Hematopoietic multipotent progenitor cell treated with erythropoietin and hydrocortisone succinate and interleukin-3 and kit ligand, for 8 days (in vitro differentiated cells): ENCODE measurements around the gene RCBTB1.
"Not testable (repeated sequence)": the region's sequence is repeated elsewhere in the genome, so short reads cannot be mapped to it uniquely, and the experiment has no call there.

ENCODE experiments used
- DNase-seq: peaks from one replicate; pipeline ENCODE4 v3.0.0-alpha.2; 2015

RCBTB1 gene

DNA sequence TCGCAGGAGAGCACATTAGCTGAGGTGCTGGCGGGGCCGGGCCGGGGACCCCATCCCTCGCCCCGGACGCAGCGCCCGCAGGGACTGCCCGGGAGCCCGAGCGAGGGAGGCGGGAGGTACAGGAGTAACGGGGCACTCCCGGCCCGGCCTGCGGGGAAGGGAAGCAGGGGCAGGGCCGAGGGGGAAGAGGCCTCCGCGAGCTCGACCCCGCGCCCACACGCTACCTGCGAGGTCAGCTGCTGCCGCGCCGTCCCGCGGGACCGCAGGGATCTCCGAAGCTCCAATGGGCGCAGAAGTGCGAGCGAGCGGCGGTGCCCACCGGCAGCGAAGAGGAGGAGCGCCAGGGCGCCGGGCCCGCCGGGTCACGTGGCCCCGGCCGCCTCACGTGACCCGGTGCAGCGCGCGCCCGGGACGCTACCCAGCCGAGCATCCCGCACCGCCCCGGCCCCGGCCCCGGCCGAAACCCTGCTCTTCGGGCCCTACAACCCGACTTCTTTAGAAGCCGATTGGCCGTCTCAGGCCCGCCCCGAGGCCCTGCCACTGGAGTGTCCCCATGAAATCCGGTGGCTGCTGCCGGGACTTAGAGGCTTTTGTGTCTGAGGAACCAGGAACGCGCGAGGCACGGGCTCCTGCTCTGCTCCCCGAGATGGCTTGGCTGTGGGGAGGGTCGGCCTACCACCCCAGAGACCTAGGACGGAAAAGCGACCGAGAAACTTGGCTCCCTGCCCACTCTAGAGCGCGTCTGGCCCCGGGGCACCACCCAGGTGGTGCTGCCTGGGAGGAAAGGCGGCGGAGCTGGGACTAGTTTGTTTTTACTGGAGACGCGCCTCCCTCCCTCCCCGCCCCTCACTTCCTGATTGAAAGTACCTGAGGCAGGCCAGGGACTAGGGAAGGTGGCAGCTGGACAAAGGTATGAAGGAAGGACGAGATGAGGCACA is at the start of gene RCBTB1:
Gene RCBTB1, minus strand, starts transcription at position 339 of the 938 bp plus-strand sequence. CDS start 18,279 bp downstream, outside the sequence.
- peak; percentile 69 for DNase-seq

DNA sequence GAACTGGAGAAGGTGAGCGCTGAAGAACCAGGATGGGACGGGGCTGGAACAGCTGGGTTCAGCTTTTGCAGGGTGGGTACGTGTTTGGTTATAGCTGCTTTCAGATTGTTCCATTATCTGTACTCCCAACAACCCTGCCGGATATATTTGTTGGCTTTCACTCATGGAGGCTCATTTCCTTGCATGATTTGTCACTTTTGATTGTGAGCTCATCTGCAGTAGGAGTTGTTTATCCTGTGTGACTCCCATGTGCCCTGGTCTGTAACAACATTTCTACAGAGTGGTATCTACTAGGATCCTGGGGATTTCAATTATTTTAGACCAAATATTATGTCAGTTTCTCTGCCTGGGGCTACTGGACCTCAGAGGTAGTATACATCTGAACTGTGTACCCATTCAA is 48.4 kb upstream of the RCBTB1 start:
- no peak for DNase-seq

DNA sequence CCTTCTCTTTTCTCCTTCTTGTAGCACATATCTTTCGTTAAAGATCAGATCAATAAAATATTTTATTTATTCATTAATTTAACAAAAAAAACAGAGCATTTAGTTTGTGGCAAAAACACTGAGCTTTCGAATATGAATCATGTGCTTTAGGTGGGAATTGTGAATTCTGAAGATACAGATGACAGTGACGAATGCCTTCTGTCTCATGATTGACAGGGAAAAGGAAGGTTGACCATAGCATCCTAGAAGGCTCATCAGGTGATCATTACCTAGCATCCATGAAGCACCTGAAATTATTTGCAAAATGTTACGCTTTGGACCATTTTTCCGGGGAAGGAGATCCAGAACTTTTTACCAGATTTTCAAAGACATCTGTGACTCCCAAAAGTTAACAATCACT is 46.8 kb upstream of the RCBTB1 start:
- no peak for DNase-seq

DNA sequence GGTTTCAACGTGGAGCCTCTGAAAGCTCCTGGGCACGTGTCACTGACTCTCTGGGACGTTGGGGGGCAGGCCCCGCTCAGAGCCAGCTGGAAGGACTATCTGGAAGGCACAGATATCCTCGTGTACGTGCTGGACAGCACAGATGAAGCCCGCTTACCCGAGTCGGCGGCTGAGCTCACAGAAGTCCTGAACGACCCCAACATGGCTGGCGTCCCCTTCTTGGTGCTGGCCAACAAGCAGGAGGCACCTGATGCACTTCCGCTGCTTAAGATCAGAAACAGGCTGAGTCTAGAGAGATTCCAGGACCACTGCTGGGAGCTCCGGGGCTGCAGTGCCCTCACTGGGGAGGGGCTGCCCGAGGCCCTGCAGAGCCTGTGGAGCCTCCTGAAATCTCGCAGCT is 45.2 kb upstream of the RCBTB1 start:
- DNase-seq: no peak

DNA sequence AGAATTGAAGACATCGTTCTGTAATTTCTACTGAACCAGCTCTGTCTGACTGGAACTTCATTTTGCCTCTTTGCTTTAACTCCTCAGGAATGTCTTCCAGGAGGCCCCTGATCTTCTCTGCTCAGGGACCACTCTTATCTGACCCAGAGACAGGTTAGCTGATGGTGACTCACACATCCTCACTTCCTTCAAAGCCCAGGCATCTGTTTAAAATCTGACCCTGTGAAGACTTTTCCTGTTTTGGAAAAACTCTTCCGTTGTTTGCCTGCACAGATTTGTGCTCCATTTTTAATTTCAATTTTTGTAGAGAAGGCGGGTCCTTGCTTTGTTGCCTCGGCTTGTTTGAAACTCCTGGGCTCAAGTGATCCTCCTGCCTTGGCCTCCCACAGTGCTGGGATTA is 44.6 kb upstream of the RCBTB1 start:
- no peak for DNase-seq

DNA sequence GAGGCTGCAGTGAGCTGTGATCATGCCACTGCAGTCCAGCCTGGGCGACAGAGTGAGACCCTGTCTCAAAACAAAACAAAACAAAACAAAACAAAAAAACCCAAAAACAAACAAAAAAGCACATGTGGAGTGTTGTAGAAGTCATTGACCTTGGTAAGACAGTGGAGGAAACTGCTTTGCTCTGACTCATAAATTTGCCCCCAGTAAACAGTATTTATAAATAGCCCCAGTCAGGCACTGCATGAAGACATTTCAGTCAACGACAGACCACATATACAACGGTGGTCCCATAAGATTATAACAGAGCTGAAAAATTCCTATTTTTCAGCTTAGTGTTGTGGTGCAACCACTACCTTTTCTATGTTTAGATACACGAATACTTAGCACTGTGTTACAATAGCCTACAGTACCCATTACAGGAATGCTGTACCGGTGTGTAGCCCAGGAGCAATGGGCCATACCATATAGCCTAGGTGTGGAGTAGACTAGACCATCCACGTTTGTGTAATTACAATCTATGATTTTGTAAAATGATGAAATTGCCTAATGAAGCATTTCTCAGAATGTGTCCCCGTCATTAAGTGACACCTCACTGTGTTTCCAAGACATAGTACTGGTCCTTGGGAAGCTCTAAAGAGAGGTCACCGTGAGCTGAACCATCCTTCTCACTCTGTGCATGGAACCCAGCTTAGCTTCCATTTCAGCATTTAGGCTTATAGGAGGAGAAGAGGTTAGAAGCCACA is 44.0 kb upstream of the RCBTB1 start:
- no peak for DNase-seq

DNA sequence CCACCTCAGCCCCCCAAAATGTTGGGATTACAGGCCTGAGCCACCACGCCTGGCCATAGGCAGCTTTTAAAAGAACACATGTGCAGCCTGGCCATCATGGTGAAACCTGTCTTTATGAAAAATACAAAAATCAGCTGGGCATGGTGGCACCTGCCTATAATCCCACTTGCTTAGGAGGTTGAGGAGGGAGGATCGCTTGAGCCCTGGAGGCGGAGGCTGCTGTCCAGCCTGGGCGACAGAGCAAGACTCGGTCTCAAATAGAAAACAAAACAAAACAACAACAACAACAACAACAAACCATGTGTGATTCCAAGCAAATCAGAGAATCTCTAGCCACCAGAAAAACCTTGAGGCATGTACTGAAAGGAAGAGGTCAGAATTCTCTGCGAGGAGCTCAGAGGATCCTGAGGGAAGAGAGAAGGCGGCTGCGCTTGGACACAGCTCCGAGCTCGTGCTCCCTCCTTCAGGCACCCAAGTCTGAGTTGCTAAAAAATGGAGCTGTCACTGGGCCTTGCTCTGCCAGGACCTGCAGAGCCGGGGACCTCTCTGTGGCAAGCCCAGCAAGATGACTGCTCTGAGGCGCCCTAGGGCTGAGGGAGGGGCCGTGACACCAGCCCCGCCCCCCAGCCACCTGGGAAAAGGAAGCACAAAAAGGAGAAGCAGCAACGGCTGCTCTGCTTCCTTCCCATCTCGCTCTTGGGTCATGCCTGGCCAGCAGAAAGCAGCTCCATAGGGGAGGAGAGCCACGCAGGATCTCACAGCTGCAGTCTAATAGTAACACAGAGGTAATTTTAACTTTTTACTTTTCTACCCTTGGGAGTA is 42.7 kb upstream of the RCBTB1 start, which contains the start of gene ARL11:
Gene ARL11, plus strand, starts transcription at position 677 of the 822 bp plus-strand sequence. CDS start 1,941 bp downstream, outside the sequence.
- peak; percentile 58 for DNase-seq

DNA sequence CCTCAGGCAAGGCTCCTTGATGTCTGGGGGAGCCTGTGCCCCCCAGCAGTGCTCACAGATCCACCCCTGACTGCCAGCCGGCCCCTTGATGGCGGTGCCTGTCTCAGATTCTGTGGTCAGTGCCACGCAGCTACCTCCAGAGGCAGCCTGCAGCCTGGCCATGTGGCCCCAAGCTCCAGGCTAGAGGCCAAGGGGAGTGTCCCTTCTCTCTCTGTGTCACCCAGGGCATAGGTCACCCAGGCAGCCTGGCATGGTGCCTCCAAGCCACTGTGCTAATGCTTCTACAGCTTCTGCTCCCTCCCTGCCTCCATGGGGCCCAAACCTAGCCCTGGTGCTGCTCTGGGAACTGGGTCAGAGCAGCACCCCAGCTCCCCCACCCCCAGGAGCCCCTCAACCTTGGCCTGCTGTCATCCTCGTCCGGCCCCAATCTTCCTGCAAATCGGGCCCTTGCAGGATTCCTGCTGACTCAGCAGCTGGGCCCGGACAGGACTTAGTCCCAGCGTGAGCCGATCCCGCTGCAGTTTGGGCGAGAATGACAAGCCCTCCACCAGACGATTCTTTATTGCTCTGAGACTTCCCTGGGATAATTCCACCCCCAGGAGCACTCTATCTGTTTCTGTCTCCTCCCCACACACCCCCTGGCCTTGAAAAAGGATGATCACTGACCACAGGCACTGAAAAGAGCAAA is 40.2 kb upstream of the RCBTB1 start:
- DNase-seq: peak; percentile 34

DNA sequence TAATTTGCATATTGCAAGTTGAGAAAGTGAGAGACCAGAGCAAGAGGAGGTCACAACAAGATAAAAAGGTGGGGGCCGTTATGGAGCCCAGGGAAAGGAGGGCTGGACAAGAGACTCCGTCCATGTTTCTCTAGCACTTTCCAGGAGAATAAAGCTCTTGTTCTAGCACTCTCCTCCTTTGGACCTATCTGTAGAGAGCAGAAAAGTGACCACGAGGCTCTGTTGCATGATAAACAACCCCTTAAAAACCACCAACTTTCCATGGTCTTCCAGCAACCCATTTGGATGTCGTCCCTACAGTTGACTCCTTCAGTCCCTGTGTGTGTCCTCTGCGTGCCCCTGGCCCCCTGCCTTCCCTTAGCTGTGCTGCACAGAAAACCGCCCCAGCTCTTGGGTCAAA is 38.9 kb upstream of the RCBTB1 start:
- DNase-seq: peak; percentile 27

DNA sequence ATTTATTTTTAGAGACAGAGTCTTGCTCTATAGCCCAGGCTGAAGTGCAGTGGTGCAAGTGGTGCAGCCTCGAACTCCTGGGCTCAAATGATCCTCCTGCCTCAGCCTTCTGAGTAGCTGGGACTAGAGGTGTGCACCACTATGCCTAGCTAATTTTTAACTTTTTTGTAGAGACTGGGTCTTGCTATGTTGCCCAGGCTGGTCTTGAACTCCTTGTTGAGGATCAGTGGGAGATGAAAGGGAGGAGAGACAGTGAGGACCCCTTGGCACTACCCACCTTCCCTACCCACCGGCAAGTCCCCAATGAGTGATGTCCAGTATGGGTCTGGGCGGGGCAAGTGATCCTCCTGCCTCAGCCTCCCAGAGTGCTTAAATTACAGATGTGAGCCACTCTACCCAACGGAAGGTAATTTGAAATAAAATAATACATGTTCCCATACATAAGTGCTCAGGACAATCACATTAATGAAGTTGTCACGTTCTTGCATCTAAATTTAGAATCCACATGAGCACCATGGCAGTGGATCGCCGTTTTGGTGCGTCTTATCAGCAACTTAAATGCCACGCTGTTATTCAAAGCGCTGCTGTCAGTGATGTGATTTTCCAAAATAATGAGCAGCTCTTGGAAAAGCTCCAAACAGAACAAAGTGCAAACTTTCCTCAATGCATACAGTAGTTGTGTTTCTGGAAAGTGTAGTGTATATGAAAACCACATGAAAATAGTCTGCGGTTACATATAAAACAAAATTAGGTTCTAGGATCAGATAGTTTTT is 37.0 kb upstream of the RCBTB1 start:
- peak; percentile 49 for DNase-seq

DNA sequence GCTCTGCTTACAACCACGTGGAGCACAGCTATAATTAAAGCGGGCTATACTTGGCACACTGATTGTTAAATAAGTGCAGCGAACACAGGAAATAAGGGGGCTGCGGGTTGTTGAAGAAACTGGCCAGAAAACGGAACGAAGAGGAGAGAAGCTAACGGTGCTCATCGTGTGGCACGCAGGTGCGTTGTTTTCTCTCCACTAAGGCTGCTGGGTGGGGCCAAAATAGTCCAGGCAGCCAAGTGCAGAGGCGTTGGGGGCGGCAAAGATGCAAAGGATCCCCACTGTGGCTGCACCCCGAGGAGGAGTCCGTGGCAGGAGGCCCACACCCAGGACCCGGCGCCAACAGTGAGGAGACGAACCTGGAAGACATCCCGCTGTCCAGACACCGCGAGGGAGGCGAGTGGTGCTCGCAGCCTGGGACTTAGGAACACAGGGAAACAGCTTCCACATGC is 34.8 kb upstream of the RCBTB1 start:
- no peak for DNase-seq

DNA sequence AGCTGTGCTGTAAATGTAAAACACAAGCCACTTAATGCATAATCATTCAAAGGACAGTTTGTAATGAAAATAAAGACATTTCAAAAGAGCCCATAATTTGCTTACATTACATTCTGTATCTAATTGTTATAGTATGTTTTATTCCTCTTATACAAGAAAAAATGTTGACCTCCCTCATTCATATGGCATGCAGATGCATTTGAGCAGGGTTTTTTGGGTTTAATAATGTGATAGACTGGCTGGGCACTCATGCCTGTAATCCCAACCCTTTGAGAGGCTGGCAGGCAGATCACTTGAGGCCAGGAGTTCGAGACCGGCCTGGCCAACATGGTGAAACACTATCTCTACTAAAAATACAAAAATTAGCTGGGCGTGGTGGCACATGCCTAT is 31.3 kb upstream of the RCBTB1 start:
- DNase-seq: no peak

DNA sequence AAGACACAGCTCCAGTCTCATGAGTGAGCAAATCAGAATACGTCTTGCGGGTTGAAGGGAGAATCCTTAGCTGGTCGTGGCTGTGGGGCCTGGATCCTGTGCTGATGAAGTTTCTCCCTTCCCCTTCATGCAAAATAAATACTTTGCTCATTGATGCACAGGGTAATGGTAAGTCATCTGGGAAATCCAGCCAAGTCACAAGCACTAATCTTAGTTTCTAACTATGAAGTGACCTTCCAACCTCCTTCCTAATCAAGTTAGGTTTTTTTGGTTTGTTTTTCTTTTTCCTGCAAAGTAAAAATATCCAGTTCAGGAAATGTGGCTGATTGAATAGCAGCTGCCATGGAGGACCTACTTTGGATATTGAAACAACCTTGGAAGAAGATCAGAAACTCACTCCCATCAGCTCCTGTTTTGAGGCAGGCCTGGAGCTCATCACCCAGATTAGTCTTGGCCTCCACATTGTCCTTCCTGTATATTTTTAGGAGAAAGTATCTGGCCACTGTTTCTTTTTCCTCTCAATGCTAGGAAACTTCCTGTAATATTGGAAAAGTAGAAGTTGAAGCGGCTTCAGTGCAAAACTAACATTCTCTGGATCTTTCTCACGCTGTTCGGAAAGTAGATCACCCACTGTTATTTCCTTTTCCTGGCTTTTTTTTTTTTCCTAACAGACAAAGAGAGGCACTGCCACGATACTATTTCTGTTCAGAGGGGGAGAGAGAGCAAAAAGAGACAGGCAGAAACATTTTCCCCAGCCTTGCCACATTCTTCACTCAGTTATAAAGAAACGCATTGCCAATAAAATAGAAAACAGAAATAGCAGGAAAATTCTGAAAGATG is 30.7 kb upstream of the RCBTB1 start:
- no peak for DNase-seq

DNA sequence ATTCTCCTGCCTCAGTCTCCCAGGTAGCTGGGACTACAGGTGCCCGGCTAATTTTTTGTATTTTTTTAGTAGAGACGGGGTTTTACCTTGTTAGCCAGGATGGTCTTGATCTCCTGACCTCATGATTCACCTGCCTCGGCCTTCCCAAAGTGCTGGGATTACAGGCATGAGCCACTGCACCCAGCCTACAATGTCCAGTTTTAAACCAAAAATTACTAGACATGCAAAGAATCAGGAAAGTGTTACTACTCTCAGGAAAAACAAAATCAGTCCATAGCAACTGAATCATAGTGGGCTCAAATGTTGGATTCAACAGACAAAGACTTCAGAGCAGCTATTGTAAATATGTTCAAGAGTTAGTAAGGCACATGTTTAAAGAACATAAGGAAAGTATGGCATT is 26.7 kb upstream of the RCBTB1 start:
- DNase-seq: not testable (repeated sequence)

DNA sequence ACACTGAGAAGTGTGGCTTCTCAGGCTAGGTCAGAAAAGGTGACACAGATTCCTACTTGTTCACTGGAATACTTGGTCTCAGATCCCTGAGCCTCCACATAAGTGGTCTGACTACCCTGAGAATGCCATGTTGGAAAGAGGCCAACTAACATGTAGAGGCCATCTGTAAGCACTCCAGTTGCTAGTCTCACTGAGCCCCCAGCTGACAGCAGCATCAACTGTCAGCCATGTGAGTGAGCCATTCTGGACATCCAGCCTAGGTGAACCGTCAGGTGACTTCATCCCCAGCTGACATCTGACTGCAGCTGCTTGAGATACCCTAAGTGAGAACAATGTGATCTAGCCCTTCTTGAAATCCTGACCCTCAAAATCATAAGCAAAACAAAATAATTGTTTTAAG is 24.8 kb upstream of the RCBTB1 start:
- no peak for DNase-seq

DNA sequence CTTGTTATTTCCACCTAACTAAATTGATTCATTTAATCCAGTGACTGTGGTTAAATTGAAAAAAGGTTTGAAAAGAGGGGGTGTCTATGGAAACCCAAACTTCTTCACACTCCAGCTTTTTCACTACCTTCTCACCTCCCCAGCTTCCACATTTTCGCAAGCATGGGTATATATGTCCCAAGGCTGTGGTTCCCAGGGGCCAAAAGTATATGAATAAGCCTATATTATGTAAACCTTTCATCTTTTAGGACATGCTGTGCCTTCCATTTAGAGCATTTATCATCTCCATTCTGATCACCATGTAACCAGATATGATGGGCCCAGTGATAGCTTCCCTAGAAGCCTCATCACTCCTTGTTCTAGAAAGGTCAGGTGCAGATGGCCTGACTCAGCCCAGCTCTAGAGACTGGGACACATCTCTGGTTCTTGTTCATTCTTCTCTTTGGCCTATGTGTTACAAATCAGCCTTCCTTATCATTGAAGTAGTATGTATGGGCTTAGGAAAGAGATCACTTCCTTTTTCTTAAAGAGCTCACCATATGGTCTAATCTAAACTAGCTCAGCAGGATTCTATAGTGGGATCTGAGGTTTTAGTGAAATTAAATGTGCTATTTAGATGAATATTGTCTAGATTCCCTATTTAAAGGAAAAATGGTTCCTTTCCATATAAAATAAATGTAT is 23.4 kb upstream of the RCBTB1 start:
- DNase-seq: no peak

DNA sequence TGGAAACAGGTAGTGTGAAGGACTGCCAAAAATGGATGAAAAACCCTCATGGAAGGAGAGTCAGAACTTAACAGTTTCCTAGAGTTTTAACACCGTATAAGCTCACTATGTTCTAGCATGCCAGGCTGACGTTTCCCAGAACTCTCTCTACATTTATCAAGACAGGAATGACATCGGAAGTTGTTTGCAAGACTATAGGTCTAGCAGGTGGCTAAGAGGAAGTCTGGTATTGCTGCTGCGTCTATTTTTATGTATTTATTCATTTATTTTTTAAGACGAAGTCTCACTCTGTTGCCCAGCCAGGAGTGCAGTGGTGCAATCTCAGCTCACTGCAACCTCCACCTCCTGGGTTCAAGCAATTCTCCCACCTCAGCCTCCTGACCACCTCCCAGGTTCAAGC is 22.4 kb upstream of the RCBTB1 start:
- DNase-seq: no peak

DNA sequence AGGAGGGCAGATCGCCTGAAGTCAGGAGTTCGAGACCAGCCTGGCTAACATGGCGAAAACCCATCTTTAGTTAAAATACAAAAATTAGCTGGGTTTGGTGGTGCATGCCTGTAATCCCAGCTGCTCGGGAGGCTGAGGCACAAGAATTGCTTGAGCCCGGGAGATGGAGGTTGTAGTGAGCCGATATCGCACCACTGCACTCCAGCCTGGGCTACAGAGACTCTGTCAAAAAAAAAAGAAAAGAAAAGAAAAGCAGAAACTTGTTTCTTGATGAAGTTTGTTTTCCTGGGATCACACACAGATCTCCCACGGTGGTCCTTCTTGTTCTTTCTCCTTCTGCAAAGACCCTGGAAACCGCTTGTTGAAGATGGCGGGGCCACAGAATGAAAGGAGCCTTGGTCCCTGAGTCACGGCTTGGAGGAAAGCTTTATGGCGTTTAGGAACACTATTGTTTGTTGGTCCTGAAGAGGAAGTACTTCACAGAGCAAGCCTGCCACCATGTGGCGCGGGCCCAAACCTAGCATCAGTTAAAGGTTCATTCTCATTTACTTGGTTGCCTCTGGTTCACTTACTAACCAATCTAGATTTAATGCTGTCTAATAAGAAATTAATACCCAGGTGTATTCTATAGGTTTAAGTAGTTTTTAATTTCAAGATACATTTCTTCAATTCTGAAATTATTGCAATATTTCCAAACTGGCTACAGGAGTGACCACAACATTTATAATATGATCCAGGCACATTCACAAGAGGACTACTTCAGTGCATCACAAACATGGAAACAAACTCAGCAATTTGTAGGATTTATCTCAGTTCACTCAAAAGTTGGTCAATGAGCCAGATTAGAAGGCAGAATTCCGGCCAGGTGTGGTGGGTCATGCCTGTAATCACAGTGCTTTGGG is 21.6 kb upstream of the RCBTB1 start:
- peak; percentile 93 for DNase-seq

DNA sequence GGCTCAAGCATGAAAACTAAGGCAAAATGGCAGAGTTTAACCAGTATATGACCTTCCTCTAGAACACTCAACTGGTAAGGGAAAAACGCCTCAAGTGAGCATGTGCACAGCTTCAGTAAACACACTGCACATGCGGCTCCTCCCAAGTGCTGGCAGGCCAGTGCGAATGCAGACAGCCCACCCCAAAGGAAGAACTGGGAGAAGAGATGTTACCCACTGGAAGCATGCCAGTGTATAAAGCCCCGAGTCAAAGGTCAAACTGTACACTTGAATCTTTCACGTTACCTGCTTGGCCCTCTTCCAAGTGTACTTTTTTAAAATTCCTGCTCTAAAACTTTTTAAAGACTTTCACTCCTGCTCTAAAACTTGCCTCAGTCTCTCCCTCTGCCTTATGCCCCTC is 19.2 kb upstream of the RCBTB1 start:
- peak; percentile 14 for DNase-seq
